ENCODE data around the gene ALDH3B1.

Gene ALDH3B1

DNA sequence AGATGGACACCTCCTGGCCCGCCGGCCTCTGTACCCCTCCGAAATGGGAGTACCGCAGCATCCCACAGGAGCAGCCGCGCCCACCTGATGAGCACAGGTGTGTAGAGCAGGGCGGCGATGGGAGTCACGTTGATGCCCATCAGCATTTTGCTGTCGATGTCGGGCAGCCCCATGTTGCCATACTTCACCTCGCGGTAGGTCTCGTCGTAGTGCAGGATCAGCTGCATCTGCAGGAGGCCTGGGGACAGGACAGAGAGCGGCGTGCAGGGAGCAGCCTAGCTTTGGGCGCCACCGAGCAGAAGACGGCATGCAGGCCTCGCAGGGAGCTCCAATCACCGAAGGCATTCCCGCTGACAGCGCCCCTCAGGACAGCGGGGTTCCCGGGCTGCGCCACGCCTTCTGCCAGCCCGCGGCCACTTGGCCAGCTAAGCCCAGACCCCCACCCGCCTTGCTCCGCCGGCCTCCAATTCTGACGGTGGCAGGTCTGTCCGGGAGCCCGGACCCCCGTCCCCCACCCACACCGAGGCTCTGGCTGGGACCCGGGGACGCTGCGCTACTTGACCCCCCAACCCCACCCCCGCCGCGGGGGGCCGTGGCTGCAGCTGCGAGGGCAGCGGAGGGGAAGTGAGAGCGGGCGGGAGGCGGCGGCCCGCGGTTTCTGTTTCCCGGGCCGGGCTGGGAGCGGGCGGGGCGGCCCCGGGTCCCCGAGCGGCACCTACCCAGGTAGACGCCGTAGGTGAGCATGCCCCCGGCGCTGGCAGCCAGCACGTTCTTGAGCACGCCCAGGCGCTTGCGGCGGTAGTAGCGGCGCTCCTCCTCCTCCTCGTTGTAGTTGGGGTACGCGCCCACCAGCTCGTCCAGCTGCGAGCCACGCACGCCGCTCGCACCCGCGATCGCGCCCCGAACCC lies 6.9 kb upstream of the ALDH3B1 start:
- no peak for TF ChIP-seq EZH2phosphoT487 (conservative IDR thresholded peaks at IDR 0.05; ENCODE audit: low read length)
- TF ChIP-seq, protein P1, sequence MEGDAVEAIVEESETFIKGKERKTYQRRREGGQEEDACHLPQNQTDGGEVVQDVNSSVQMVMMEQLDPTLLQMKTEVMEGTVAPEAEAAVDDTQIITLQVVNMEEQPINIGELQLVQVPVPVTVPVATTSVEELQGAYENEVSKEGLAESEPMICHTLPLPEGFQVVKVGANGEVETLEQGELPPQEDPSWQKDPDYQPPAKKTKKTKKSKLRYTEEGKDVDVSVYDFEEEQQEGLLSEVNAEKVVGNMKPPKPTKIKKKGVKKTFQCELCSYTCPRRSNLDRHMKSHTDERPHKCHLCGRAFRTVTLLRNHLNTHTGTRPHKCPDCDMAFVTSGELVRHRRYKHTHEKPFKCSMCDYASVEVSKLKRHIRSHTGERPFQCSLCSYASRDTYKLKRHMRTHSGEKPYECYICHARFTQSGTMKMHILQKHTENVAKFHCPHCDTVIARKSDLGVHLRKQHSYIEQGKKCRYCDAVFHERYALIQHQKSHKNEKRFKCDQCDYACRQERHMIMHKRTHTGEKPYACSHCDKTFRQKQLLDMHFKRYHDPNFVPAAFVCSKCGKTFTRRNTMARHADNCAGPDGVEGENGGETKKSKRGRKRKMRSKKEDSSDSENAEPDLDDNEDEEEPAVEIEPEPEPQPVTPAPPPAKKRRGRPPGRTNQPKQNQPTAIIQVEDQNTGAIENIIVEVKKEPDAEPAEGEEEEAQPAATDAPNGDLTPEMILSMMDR (IDR thresholded peaks at IDR 0.05; ENCODE audit: insufficient read depth, low read length, poor library complexity, severe bottlenecking) = no peak
- Histone ChIP-seq H3K36me3 (ENCODE audit: low read length) (no peaks in the 10 kb centered on the region), H3F3A (ENCODE audit: insufficient read depth) (peaks cover 15% of the 10 kb centered on the region), H3K4me2 (ENCODE audit: low read depth, low read length, poor library complexity, severe bottlenecking) (peak overlapping the region; percentile 68), H3K27ac (ENCODE audit: low read depth, low read length) (peak overlapping the region; percentile 80), H3K27me3 (ENCODE audit: low read length) (no peaks in the 10 kb centered on the region), H3K9ac (ENCODE audit: low read length) (peak overlapping the region; percentile 65), H3K9me2 (replicated peaks; ENCODE audit: insufficient read depth, low read length) (no peaks in the 10 kb centered on the region), H3K79me2 (ENCODE audit: insufficient read depth, low read length) (no peaks in the 10 kb centered on the region), H3K4me3 (ENCODE audit: insufficient read depth, low read length, poor library complexity, severe bottlenecking) (peak overlapping the region; percentile 67), H2AFZ (ENCODE audit: low read depth, low read length, severe bottlenecking) (no peak overlapping the region), H3K9me3 (ENCODE audit: insufficient read depth, low read length) (no peaks in the 10 kb centered on the region), H4K20me1 (ENCODE audit: low read depth, low read length) (no peaks in the 10 kb centered on the region)

DNA sequence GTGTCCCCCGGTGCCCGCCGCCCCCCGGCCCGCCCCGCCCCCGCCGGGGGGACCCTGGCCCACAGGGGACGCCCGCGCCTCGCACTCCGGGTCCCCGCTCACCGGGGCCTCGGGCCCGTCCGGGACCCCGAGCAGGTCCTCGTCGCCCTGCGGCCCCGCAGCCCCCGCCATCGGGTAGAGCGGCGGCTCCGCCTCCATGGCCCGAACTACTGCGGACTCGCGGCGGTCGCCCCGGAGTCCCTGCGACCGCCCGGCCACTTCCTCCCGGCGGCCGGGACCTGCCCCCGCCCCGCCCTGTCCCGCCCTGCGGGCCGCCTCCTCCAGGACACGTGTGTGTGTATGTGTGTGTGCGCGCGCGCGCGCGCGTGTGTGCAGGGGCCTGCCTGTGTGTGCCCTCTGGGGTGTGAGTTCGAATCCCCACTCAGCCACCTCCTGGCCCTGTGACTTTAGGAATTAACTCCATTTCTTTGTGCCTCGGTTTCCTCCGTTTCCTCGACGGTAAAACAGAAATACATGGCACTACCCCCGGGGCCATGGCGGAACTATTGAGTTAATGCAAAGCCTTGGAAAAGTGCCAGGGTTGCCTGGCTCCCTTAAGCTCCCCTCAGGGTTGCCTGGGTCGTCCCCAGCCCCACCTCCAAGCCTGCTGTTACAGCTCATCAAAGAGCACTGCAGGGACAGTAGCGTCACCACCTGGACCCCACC lies 6.1 kb upstream of the ALDH3B1 start, which contains the start of gene UNC93B1:
UNC93B1 (minus strand) TSS at position 252 of the 705 bp plus-strand sequence; CDS start at position 198, 54 bp downstream.
- Histone ChIP-seq H3K36me3 (ENCODE audit: low read length) (no peaks in the 10 kb centered on the region), H3K9me2 (replicated peaks; ENCODE audit: insufficient read depth, low read length) (no peaks in the 10 kb centered on the region), H4K20me1 (ENCODE audit: low read depth, low read length) (no peaks in the 10 kb centered on the region), H3F3A (ENCODE audit: insufficient read depth) (peaks cover 15% of the 10 kb centered on the region), H3K79me2 (ENCODE audit: insufficient read depth, low read length) (no peaks in the 10 kb centered on the region), H3K9me3 (ENCODE audit: insufficient read depth, low read length) (no peaks in the 10 kb centered on the region), H3K4me2 (ENCODE audit: low read depth, low read length, poor library complexity, severe bottlenecking) (peak within 1 kb of the TSS; percentile 68), H2AFZ (ENCODE audit: low read depth, low read length, severe bottlenecking) (peak within 1 kb of the TSS; percentile 10), H3K4me3 (ENCODE audit: insufficient read depth, low read length, poor library complexity, severe bottlenecking) (peak within 1 kb of the TSS; percentile 67), H3K27me3 (ENCODE audit: low read length) (no peaks in the 10 kb centered on the region), H3K9ac (ENCODE audit: low read length) (peak within 1 kb of the TSS; percentile 65), H3K27ac (ENCODE audit: low read depth, low read length) (peak within 1 kb of the TSS; percentile 80)
- TF ChIP-seq EZH2phosphoT487 (conservative IDR thresholded peaks at IDR 0.05; ENCODE audit: low read length) = no peak
- TF ChIP-seq, protein P1 (IDR thresholded peaks at IDR 0.05; ENCODE audit: insufficient read depth, low read length, poor library complexity, severe bottlenecking) = no peak

DNA sequence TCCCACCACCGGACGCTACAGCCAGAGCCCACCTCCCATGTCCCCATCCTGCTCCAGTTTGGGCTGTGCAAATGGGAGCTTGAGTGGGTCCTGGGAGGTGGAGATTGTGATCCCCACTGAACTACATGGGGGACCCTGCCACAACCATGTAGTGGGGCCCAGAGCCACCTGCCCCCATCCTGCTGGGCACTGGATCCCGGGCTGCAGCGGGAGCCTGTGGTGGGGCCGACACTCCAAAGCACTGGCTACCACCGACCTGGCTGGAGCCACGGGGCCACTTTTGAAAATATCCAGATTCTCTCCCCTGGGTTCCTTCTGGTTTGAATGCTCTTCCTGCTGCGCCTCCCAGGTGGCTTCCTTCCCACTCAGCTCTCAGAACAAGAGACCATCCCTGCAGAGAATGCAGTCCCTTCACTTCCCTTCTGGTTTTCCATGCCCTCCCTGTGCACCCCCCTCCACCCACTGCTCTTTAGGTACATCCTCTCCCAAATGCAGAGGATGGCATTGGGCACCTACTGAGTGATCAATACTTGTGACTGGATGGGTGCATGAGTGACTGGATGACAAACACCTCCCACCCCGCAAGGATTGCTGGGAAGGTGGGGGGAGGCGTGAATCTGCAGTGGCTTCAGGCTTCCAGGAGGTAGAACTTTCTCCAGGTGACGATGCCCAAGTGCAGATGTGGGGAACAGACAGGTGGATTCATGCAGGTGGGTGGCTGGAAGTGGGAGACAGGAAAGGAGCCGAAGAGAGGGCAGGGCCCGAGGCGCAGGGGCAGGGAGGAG lies 5.4 kb upstream of the ALDH3B1 start:
- no peaks in the 10 kb centered on the region for H3K36me3 ChIP-seq (ENCODE audit: low read length)
- peak overlapping the region; percentile 65 for H3K9ac ChIP-seq (ENCODE audit: low read length)
- H3F3A ChIP-seq (ENCODE audit: insufficient read depth) = peaks cover 21% of the 10 kb centered on the region
- no peaks in the 10 kb centered on the region for H4K20me1 ChIP-seq (ENCODE audit: low read depth, low read length)
- TF ChIP-seq, protein P1 (IDR thresholded peaks at IDR 0.05; ENCODE audit: insufficient read depth, low read length, poor library complexity, severe bottlenecking) = no peak
- TF ChIP-seq EZH2phosphoT487 (conservative IDR thresholded peaks at IDR 0.05; ENCODE audit: low read length) = no peak
- no peaks in the 10 kb centered on the region for H3K79me2 ChIP-seq (ENCODE audit: insufficient read depth, low read length)
- no peak overlapping the region for H3K4me3 ChIP-seq (ENCODE audit: insufficient read depth, low read length, poor library complexity, severe bottlenecking)
- H3K9me2 ChIP-seq (replicated peaks; ENCODE audit: insufficient read depth, low read length) = no peaks in the 10 kb centered on the region
- no peaks in the 10 kb centered on the region for H3K27me3 ChIP-seq (ENCODE audit: low read length)
- H3K4me2 ChIP-seq (ENCODE audit: low read depth, low read length, poor library complexity, severe bottlenecking) = peak overlapping the region; percentile 68
- no peaks in the 10 kb centered on the region for H3K9me3 ChIP-seq (ENCODE audit: insufficient read depth, low read length)
- no peak overlapping the region for H2AFZ ChIP-seq (ENCODE audit: low read depth, low read length, severe bottlenecking)
- no peak overlapping the region for H3K27ac ChIP-seq (ENCODE audit: low read depth, low read length)

Measured in SU-DHL-6 (cell line).